Lung microvascular endothelial cell (primary cell): ENCODE measurements around the gene MYT1. TPM values are rescaled to one million over a fixed set of nuclear protein-coding genes. Genes with fewer than 3 reads are reported as not detected.
A peak's percentile ranks its signal among the peaks of the same experiment; 100 is the strongest.
"Not testable (repeated sequence)": the region's sequence is repeated elsewhere in the genome, so short reads cannot be mapped to it uniquely, and the experiment has no call there.

Experiments
- DNase-seq, 2 donors: peaks; one replicate each; pipeline versions ENCODE4 v3.0.0 to v3.0.0-alpha.2; 2010; ENCODE audit warnings: low read depth in 2 of 2
- total RNA-seq: library from RNA; depleted of rRNA; stranded (reverse); fragments of >200 nt; gene quantifications from 2 replicates; pipeline ENCODE4 v1.2.1, GENCODE V29; 2014

Gene MYT1
- total RNA-seq = under 0.01 TPM in 1 of 2 replicates, not detected in the other

GRCh38 chr20:64164123-64164836 lies at the start of gene MYT1:
TSS of gene MYT1 (plus strand) at chr20:64164452. CDS start at chr20:64198862, 34,410 bp downstream.
- DNase-seq = no peak

DNA sequence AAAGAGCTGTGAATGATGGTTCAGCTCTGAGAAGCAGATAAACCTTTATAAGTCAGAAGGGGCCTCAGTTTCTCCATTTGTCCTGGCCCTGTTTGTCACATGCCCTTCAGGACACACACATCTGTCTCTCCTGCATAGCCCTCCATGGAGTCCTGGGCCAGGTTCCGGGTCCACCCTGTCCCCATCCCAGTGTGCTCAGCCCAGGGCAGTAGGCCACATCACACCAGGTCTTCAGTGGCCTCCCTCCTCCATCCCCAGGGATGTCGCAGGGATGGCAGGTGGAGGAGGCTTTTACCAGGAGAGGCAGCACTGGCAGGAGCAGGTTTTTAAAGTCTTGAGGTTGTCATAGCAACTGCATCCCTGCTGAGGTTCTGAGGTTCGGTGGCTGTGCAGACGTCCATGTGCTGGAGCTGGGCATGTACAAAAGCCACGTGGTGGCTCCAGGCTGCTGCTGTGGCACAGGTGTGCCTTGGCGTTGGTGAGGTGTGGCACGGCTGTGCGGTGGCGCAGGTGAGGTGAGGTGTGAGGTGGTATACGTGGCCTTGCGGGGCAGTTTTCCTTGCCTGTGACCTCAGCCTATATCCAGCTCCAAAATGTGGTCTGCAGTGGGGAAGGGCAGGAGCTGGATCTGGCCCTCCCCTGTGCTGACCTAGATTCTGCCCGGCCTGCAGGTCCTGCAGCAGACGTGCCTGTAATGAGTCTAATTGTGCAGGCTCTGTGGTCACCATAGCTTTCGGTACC lies 48.9 kb upstream of the MYT1 start:
- no peak for DNase-seq

DNA sequence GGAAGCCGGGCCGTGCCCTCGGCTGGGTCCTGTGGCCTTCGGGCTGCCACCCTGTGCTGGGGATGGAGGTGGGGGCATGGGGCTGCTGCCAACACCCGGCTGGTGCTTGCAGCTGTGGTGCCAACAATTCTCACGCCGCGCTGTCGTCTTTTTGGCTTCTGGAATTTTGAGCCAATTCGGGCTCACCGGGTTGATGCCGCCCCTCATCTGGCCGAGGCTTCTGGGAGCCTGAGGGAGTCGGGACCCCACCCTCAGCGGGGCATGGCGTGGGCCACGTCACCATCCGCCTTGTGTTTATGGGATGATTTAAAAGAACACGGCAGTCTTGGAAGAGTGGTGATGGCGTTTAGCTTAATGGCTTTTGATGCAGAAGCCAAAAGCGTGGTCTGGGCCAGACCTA lies 48.2 kb upstream of the MYT1 start:
- no peak for DNase-seq

- no peak for DNase-seq
Observed at GRCh38 chr20:64116541-64117431, 47.5 kb upstream of the MYT1 start.

DNA sequence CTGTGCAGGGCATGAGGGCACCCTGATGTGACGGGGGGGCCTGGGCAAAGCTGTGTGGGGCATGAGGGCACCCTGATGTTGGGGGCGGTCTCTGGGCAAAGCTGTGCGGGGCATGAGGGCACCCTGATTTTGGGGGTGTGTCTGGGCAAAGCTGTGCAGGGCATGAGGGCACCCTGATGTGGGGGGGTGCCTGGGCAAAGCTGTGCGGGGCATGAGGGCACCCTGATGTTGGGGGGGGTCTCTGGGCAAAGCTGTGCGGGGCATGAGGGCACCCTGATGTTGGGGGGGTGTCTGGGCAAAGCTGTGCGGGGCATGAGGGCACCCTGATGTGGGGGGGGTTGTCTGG lies 46.8 kb upstream of the MYT1 start:
- DNase-seq = not testable (repeated sequence)

GRCh38 chr20:64119301-64119680 lies 45.0 kb upstream of the MYT1 start:
- no peak for DNase-seq

GRCh38 chr20:64119681-64120341 lies 44.4 kb upstream of the MYT1 start:
- no peak for DNase-seq

GRCh38 chr20:64121586-64121985 lies 42.7 kb upstream of the MYT1 start:
- DNase-seq = no peak

GRCh38 chr20:64122927-64123326 lies 41.3 kb upstream of the MYT1 start:
- not testable (repeated sequence) for DNase-seq

- not testable (repeated sequence) for DNase-seq
Observed at GRCh38 chr20:64123517-64123916, 40.7 kb upstream of the MYT1 start.

- DNase-seq = no peak
Observed at GRCh38 chr20:64129146-64129782, 35.0 kb upstream of the MYT1 start.

- no peak for DNase-seq
Observed at GRCh38 chr20:64130271-64130670, 34.0 kb upstream of the MYT1 start.

- no peak for DNase-seq
Observed at GRCh38 chr20:64130876-64131275, 33.4 kb upstream of the MYT1 start.

DNA sequence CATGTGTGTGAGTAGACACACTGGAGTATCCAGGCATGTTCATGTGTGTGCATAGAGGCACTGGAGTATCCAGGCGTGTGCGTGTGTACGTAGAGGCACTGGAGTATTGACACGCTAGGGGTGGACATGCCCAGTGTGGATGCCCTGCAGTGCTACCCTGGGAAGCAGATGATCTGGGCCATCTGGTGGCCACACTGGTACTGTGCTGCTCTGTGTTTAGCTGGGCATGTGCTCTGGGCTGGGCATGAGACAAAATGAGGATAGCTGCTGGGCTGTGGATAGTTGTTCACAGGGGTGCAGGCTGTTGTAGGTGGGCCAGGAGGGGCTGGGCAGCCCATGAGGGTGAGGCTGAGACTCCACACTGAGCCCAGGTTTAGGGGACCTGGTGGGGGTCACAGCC lies 32.8 kb upstream of the MYT1 start:
- peak; percentile 31 to 52 for DNase-seq

- DNase-seq = no peak
Observed at GRCh38 chr20:64133951-64134407, 30.3 kb upstream of the MYT1 start.

GRCh38 chr20:64134744-64135143 lies 29.5 kb upstream of the MYT1 start:
- not testable (repeated sequence) for DNase-seq

DNA sequence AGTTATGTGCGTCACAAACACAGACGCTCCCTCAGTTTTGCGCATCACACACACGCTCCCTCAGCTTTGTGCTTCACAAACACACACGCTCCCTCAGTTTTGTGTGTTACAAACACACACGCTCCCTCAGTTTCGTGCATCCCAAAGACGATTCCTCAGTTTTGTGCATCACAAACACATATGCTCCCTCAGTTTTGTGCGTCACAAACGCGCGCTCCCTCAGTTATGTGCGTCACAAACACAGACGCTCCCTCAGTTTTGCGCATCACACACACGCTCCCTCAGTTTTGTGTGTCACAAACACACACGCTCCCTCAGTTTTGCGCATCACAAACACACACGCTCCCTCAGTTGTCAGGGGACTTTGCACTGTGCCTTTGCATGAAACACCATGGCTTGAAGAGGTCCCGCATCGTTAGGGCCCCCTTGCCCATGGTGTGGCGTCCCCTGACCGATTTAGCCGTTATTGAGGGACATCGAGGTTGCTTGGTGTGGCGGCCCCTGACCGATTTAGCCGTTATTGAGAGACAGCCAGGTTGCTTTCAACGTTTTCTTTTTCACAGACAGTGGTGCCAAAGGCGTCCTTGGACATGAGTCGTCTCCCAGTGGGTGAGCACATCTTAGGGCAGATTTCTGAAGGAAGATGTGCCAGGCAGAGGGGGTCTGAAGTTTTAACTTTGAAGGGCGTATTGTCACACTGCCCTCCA lies 28.1 kb upstream of the MYT1 start:
- DNase-seq = no peak

DNA sequence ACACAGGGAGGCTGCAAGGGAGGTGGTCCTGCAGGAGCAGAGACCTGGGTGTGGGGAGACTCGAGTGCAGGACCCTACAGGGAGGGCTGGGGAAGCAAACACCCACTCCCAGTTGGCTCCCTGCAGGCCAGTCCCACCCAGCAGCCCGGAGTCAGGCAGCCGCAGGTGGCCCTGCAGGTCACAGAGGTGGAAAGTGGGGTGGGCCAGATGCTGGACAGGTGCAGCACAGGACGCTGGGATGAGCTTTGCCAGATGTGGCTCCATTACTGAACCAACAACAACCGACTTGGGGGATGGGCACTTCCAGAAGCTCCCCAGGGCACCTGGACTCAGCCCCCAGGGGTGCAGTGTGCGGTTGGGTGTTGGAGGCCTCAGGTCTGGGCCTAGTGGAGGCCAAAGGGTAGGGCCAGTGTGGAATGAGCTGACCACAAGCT lies 26.6 kb upstream of the MYT1 start:
- no peak for DNase-seq

DNA sequence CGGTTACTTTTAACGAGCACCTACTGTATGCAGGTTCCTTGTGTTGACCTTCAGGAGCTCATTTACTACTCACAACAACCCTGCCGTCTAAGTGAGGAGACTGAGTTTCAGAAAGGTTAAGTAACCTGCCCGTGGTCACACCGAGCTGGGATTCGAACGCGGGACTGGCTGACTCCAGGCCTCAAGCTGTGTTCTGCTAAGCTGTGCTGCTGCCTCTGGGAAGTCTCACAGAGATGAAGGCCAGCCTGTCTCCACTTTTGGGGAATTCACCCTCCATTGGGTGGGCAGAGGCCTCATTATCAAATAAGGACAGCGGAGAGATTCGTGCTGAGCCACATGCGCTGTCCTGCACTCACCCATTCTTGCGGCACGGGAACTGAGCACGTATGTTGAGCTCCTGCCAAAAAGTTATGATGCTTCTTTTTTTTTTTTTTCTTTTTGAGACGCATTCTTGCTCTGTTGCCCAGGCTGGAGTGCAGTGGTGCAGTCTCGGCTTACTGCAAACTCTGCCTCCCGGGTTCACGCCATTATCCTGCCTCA lies 25.9 kb upstream of the MYT1 start:
- DNase-seq = no peak
